Smooth muscle cell (in vitro differentiated cells): ENCODE data around the gene ASPHD2. TPM values are rescaled to one million over a fixed set of nuclear protein-coding genes. Genes with fewer than 3 reads are reported as not detected.

Experiments
- DNase-seq: peaks from one replicate; lab custom pipeline; 2025; ENCODE audit not compliant: unreplicated experiment; lab: John Stamatoyannopoulos, UW
- H2AFZ ChIP-seq: fragments of 200-600 bp; sonication (generic); 2 replicates; pipeline ENCODE4 v1.6.0; 2016; ENCODE audit warnings: antibody characterized with exemption, low read depth, mild to moderate bottlenecking
- H3F3A ChIP-seq: fragments of 200-600 bp; sonication (generic); 2 replicates; pipeline ENCODE4 v1.6.0; 2017; ENCODE audit warnings: antibody characterized with exemption, low read depth
- H3K27ac ChIP-seq: fragments of 200-600 bp; sonication (generic); 2 replicates; pipeline ENCODE4 v1.5.1; 2016; ENCODE audit warnings: low read depth, mild to moderate bottlenecking
- H3K27me3 ChIP-seq: fragments of 200-600 bp; sonication (generic); 2 replicates; pipeline ENCODE4 v1.6.1; 2016; ENCODE audit warnings: low read depth, mild to moderate bottlenecking
- H3K36me3 ChIP-seq: fragments of 200-600 bp; sonication (generic); 2 replicates; pipeline ENCODE4 v1.5.1; 2016; ENCODE audit warnings: low read depth
- H3K4me1 ChIP-seq: fragments of 200-600 bp; sonication (generic); 2 replicates; pipeline ENCODE4 v1.5.1; 2016; ENCODE audit warnings: low read depth
- H3K4me2 ChIP-seq: fragments of 200-600 bp; sonication (generic); 2 replicates; pipeline ENCODE4 v1.6.0; 2016; ENCODE audit warnings: mild to moderate bottlenecking
- H3K4me3 ChIP-seq: fragments of 200-600 bp; sonication (generic); 2 replicates; pipeline ENCODE4 v1.5.1; 2016; ENCODE audit warnings: mild to moderate bottlenecking
- H3K79me2 ChIP-seq: fragments of 200-600 bp; sonication (generic); 2 replicates; pipeline ENCODE4 v1.6.0; 2016; ENCODE audit warnings: low read depth, mild to moderate bottlenecking
- H3K9ac ChIP-seq: fragments of 200-600 bp; sonication (generic); 2 replicates; pipeline ENCODE4 v1.6.0; 2016; ENCODE audit warnings: low read depth
- H3K9me3 ChIP-seq: fragments of 200-600 bp; sonication (generic); replicated peaks from 2 replicates; pipeline ENCODE4 v1.5.1; 2016; ENCODE audit warnings: low read depth
- H4K20me1 ChIP-seq: fragments of 200-600 bp; sonication (generic); 2 replicates; pipeline ENCODE4 v1.6.0; 2016; ENCODE audit warnings: low read depth
- WGBS: methylation state at CpG from one replicate; pipeline ENCODE4 v1.1.7; 2016; ENCODE audit warnings: low lambda C conversion rate; 5-methylcytosine and 5-hydroxymethylcytosine counted together
- polyA plus RNA-seq: library from polyadenylated mRNA; unstranded; fragments of >200 nt; fragmentation: Nextera tagmentation; extraction: Ambion mirVana; gene quantifications from 2 replicates; pipeline ENCODE4 v1.2.1, GENCODE V29; 2016
- total RNA-seq: library from RNA; depleted of rRNA; stranded (reverse); fragments of >200 nt; gene quantifications from 2 replicates; pipeline ENCODE4 v1.2.3, GENCODE V29; 2014
- TF ChIP-seq, protein P1 (sequence below): fragments of 200-600 bp; sonication (generic); IDR thresholded peaks from 2 replicates; pipeline ENCODE4 v1.5.1; 2017; ENCODE audit warnings: borderline replicate concordance, mild to moderate bottlenecking, antibody characterized with exemption; ENCODE audit not compliant: insufficient read depth, poor library complexity, severe bottlenecking

Gene ASPHD2
- total and polyA plus RNA-seq, 2 experiments from 2014 or later = 3.7 to 4.5 TPM

DNA sequence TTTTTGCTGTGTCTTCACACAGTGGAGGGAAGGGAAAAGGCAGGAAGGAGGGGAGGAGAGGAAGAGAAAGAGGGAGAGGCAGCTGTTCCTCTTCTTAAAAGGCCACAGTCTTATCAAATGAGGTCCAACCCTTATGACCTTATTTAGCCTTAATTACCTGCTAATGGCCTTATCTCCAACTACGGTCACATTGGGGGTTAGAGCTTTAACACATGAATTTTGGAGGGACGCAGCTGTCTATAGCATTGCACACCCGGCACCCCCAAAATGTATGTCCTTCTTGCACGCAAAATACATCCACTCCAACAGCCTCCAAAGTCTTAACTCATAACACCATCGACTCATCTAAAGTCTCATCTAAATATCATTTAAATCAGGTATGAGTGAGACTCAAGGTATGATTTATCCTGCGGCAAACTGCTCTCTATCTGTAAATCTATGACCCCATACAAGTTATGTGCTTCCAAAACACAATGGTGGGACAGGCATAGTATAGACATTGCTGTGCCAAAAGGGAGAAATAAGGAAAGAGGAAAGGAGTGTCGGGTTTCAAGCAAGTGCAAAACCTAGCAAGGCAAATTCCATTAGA, 45.0 kb upstream of the ASPHD2 start:
- H3K27me3 ChIP-seq = peaks cover 11% of the 10 kb centered on the region
- peaks cover 5% of the 10 kb centered on the region for H3K4me1 ChIP-seq
- H3F3A ChIP-seq = no peaks in the 10 kb centered on the region
- H2AFZ ChIP-seq = no peak overlapping the region
- TF ChIP-seq, protein P1, sequence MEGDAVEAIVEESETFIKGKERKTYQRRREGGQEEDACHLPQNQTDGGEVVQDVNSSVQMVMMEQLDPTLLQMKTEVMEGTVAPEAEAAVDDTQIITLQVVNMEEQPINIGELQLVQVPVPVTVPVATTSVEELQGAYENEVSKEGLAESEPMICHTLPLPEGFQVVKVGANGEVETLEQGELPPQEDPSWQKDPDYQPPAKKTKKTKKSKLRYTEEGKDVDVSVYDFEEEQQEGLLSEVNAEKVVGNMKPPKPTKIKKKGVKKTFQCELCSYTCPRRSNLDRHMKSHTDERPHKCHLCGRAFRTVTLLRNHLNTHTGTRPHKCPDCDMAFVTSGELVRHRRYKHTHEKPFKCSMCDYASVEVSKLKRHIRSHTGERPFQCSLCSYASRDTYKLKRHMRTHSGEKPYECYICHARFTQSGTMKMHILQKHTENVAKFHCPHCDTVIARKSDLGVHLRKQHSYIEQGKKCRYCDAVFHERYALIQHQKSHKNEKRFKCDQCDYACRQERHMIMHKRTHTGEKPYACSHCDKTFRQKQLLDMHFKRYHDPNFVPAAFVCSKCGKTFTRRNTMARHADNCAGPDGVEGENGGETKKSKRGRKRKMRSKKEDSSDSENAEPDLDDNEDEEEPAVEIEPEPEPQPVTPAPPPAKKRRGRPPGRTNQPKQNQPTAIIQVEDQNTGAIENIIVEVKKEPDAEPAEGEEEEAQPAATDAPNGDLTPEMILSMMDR = no peak
- 91% methylated on average over 7 of the region's 7 CpGs for WGBS
- H3K4me3 ChIP-seq = no peak overlapping the region
- no peaks in the 10 kb centered on the region for H3K36me3 ChIP-seq
- no peak overlapping the region for H3K9ac ChIP-seq
- H3K27ac ChIP-seq = no peak overlapping the region
- no peaks in the 10 kb centered on the region for H3K79me2 ChIP-seq
- DNase-seq = no peak
- no peaks in the 10 kb centered on the region for H3K9me3 ChIP-seq
- H4K20me1 ChIP-seq = no peaks in the 10 kb centered on the region
- no peak overlapping the region for H3K4me2 ChIP-seq

DNA sequence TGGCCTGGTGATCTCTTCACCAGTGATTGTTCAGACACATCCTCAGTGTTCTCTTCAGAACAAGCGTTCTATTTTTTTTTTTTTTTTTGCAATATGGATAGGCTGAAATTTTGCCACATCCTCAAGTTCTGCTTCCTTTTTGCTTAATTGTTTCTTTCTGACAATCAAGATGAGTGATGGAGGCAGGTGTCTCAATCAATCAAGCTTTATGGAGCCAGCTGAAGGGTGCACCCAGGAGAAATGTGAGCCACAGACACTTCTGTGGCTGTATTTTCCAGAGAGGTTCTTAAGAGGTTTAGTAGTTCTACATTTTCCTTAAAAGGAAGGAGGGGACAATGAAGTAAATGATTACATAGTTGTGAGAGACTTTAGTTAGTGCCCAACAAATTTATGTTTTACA, 43.9 kb upstream of the ASPHD2 start:
- H3K4me3 ChIP-seq = no peak overlapping the region
- no peak overlapping the region for H3K4me2 ChIP-seq
- no peaks in the 10 kb centered on the region for H4K20me1 ChIP-seq
- H3K9me3 ChIP-seq = no peaks in the 10 kb centered on the region
- no peak overlapping the region for H2AFZ ChIP-seq
- H3K9ac ChIP-seq = no peak overlapping the region
- H3K36me3 ChIP-seq = no peaks in the 10 kb centered on the region
- H3K79me2 ChIP-seq = no peaks in the 10 kb centered on the region
- 82% methylated on average over 1 of the region's 1 CpG for WGBS
- H3K4me1 ChIP-seq = peaks cover 5% of the 10 kb centered on the region
- no peak overlapping the region for H3K27ac ChIP-seq
- peaks cover 11% of the 10 kb centered on the region for H3K27me3 ChIP-seq
- DNase-seq = no peak
- TF ChIP-seq, protein P1 = no peak
- no peaks in the 10 kb centered on the region for H3F3A ChIP-seq

DNA sequence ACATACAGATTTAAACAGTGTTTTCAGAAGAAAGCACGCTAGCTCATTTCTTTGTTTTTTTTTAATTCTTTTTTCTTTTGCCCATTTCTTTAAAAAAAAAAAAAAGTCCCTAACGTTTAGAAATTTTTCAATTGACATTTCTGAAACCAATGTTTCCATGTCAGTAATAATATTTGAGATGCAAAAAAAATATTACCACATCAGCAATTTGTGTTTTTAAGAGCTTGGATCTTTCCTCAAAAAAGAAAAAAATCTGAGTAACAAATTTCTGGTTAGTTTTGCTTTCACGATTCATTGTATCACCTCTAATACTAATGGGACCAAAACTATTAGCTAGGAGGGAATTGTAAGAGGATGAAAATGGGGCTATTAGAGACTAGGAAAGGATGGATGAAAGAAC, 39.9 kb upstream of the ASPHD2 start:
- Histone ChIP-seq H3K4me2 (no peak overlapping the region), H3K36me3 (no peaks in the 10 kb centered on the region), H2AFZ (no peak overlapping the region), H3F3A (no peaks in the 10 kb centered on the region), H3K4me3 (no peak overlapping the region), H3K27me3 (peaks cover 8% of the 10 kb centered on the region), H4K20me1 (no peaks in the 10 kb centered on the region), H3K79me2 (no peaks in the 10 kb centered on the region), H3K9me3 (no peaks in the 10 kb centered on the region), H3K27ac (no peak overlapping the region), H3K4me1 (peaks cover 5% of the 10 kb centered on the region), H3K9ac (no peak overlapping the region)
- no peak for DNase-seq
- TF ChIP-seq, protein P1 = no peak
- WGBS = 85% methylated on average over 3 of the region's 3 CpGs

DNA sequence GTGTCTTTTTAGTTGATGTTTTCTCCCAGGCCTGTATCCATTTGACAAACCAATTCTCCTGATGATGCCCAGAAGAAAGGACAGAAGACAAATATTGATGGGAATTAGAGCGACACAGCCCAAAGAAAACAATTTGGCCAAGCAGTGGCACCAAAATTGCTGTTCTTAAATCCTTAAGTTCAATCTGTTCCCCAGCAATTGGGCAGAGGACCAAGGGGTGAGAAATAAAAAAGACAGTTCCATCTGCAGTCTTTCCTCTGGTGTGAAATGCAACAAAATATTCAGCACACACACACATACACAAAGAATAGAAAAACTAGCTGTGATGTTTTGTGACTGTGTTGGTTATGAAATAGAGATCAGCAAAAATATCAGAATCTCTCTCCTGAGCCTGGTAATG, 38.0 kb upstream of the ASPHD2 start:
- peaks cover 5% of the 10 kb centered on the region for H3K4me1 ChIP-seq
- 100% methylated on average over 1 of the region's 1 CpG for WGBS
- H3K27ac ChIP-seq = no peak overlapping the region
- H4K20me1 ChIP-seq = no peaks in the 10 kb centered on the region
- TF ChIP-seq, protein P1 = no peak
- no peak overlapping the region for H3K4me3 ChIP-seq
- no peak overlapping the region for H3K4me2 ChIP-seq
- H3K36me3 ChIP-seq = no peaks in the 10 kb centered on the region
- DNase-seq = no peak
- no peak overlapping the region for H2AFZ ChIP-seq
- no peaks in the 10 kb centered on the region for H3K79me2 ChIP-seq
- H3K27me3 ChIP-seq = no peaks in the 10 kb centered on the region
- H3K9ac ChIP-seq = no peak overlapping the region
- H3F3A ChIP-seq = no peaks in the 10 kb centered on the region
- H3K9me3 ChIP-seq = no peaks in the 10 kb centered on the region
